ENCODE results near the gene INTS2.

GRCh38 chr17:61863801-61864126 lies 64.0 kb downstream of the INTS2 start:
- TF ChIP-seq CTCF (IDR thresholded peaks at IDR 0.05) (no peak), POLR2A (IDR thresholded peaks at IDR 0.05) (no peak)
